ENCODE data around the gene TACC2. TPM values are rescaled to one million over a fixed set of nuclear protein-coding genes. Genes with fewer than 3 reads are reported as not detected.

TACC2 gene
- polyA plus RNA-seq, 4 donors: 40.9 to 55.4 (median 45.8) TPM

GRCh38 chr10:122116331-122116730, 127.4 kb downstream of the TACC2 start:
- DNase-seq (ENCODE audit: low read depth in 4 of 4, low spot score in 3 of 4): no peak

DNA sequence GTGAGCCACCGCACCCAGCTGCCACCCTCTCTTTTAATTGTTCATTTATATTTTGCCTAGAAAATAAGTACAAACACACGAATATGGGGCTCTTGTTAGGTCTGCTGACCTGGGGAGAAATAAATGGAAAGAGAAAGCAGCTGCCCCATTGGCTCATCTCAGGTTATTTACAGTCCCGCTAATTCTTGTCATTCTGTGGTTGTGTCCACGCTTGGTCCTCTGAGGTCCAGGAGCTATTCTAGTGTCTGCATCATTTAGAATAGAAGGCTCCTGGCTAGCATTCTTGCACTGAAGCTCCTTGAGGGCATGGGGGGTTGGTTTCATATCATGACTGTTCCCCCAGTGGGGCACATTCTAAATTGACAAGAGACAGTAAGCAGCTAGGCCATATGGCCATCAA, 128.5 kb downstream of the TACC2 start:
- no peak for DNase-seq (ENCODE audit: low read depth in 4 of 4, low spot score in 3 of 4)

DNA sequence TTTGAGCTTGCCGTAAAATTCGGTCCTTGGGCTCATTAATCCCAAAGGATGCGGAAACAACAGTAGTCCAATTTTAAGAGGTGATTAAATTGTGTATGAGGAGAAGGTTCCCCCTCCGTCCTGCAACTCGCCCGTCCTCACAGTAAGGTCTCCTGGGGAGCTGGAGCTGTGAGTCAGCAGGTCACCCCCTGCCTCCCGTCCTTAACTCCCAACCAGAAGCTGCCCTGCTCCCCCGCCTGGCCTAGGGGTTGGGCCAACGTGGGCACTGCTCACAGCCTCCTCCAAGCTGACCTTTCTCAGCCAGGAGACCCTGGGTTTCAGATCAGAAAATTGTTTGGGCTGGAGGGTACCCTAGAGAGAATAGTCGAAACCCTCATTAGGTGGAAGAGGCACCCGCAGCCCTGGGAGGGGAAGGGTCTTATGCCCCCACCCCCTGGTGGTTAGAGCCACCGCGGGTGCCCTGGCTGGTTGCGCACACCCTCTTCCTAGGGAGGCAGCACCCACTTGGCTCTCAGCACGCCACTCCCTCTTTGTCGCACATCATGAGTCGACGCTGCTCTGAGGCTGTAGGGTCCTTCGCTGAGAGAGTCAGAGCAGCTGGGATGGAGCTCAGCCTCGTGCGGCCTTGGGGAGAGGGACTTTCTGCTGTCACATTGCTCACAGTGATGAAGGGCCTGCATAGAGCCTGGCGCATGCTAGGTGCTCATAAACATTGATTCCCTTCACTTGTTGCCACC, 131.2 kb downstream of the TACC2 start:
- no peak for DNase-seq (ENCODE audit: low read depth in 4 of 4, low spot score in 3 of 4)

DNA sequence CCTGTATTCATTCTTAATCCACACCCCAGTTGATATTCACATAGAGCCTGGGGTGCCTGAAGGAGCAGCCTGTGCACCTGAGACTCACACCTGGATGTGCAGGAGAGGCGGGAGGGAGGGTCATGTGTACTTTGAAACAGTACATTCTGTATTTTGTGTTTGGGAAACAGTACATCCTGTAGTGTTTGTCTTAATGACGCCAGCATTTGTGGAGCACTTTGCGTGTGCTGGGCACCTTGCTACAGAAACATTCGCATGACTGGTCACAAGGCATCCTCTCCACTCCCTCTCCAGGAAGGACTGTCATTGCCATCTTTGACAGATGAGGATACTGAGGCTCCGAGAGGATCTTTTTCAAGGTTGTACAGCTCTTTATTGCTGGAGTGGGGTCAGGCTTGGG, 132.1 kb downstream of the TACC2 start:
- DNase-seq (ENCODE audit: low read depth in 4 of 4, low spot score in 3 of 4): no peak

- no peak for DNase-seq (ENCODE audit: low read depth in 4 of 4, low spot score in 3 of 4)
Observed at GRCh38 chr10:122122493-122122892, 133.5 kb downstream of the TACC2 start.

DNA sequence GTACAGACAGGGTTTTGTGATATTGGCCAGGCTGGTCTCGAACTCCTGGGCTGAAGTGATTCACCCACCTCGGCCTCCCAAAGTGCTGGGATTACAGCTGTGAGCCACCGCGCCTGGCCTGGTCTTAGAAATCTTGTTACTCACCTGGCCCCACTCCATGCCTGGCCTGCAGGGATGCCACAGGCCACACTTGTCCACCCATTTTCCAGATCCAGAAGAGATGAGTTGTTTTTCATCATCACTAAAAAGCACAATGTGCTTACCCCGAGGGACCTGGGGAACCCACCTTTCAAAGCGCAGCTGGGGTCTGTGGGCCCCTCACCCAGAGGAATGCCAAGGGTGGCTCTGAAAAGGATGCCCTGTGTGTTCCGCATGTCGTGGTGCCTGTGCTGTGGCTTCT, 134.2 kb downstream of the TACC2 start:
- DNase-seq (ENCODE audit: low read depth in 4 of 4, low spot score in 3 of 4): no peak

DNA sequence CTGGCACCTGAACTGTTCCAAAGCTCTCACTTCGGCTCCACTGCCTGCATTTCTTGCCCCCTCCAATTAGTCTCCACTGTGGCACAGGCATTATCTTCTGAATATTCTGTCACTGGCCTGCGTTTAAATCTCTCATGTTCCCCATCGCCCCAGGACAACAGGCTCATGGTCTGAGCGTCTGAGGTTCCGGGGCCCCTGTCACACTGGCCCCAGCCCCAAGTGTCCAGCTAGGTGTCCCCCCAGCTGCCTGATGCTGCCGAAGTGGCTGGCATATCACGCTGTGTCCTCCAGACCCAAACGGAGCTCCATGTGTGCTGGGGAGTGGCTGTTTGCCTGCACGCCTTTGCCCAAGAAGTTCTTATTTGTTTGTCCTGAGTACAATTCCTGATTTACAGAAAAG, 135.4 kb downstream of the TACC2 start:
- no peak for DNase-seq (ENCODE audit: low read depth in 4 of 4, low spot score in 3 of 4)

DNA sequence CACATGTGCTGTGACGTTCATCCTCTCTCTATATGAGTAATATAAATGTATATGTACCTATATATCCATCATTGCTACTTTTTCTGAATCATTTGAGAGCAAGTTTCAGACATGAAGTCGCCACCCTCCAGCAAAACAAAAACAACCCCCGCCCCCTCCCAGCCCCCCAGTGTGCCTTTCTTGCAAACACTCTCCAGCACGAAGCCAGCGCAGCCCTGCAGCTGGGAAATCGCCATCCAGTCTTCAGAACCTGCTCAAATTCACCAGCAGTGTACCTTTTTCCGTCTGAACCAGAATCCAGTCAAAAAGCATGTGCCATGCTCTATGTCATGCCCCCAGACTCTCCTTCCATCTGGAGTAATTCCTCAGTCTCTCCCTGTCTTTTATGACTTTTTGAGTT, 135.8 kb downstream of the TACC2 start:
- DNase-seq (ENCODE audit: low read depth in 4 of 4, low spot score in 3 of 4): no peak

- DNase-seq (ENCODE audit: low read depth in 4 of 4, low spot score in 3 of 4): no peak
Observed at GRCh38 chr10:122126763-122127659, 138.0 kb downstream of the TACC2 start.

GRCh38 chr10:122127943-122128342, 139.0 kb downstream of the TACC2 start:
- no peak for DNase-seq (ENCODE audit: low read depth in 4 of 4, low spot score in 3 of 4)

DNA sequence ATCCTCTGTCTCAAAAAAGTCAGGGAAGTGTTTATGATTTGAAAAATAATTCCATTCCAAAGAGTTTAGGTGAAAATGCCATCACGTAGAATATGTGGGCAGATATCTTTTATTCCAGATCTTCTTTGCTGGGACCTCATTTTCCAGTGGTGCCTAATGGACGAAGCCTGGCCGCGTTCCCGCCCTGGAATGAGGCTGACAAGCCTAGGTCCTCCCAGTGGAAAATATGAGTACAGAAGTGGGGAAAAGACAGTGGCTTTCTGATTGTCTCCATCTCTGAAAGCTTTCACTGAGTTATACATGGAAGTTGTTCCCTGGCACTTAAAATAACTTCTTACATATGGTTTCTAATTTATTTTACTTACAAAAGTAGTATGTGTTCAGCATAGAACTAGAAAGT, 139.4 kb downstream of the TACC2 start:
- no peak for DNase-seq (ENCODE audit: low read depth in 4 of 4, low spot score in 3 of 4)

- DNase-seq (ENCODE audit: low read depth in 4 of 4, low spot score in 3 of 4): no peak
Observed at GRCh38 chr10:122130474-122131110, 141.6 kb downstream of the TACC2 start.

- no peak for DNase-seq (ENCODE audit: low read depth in 4 of 4, low spot score in 3 of 4)
Observed at GRCh38 chr10:122132331-122132755, 143.4 kb downstream of the TACC2 start.

DNA sequence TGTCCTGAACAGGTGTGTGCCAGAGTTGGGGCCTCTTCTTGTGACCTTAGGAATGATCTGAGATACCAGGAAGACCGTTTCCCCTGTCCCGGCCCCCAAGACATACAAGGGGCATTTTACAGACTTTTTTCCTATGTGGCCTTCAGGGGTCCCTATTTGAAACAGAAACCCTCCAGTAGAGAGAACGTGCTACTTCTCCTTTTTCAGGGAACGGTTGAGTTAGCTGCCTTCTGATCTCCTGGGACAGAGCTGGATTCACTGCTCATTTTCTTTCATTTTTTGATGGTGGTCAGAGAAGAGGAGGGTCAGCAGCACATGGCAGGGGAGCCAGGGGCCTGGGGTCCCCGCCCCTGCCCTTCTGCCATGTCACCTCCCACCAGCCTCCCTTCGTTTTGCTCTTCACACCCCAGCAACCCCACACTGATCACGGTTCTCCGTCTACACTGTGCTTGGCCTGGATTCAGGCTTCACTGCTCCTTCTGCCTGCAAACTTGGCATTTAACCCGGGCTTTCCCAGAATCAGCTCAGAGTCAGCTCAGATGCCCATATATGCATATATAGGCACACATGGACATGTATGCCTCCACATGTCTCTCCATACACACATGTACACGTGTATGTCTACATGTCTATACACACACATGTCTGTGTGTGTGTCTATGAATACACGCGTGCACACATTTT, 144.1 kb downstream of the TACC2 start:
- no peak for DNase-seq (ENCODE audit: low read depth in 4 of 4, low spot score in 3 of 4)

GRCh38 chr10:122135251-122136025, 146.5 kb downstream of the TACC2 start:
- DNase-seq (ENCODE audit: low read depth in 4 of 4, low spot score in 3 of 4): no peak

GRCh38 chr10:122138831-122139625, 150.1 kb downstream of the TACC2 start:
- DNase-seq (ENCODE audit: low read depth in 4 of 4, low spot score in 3 of 4): no peak

DNA sequence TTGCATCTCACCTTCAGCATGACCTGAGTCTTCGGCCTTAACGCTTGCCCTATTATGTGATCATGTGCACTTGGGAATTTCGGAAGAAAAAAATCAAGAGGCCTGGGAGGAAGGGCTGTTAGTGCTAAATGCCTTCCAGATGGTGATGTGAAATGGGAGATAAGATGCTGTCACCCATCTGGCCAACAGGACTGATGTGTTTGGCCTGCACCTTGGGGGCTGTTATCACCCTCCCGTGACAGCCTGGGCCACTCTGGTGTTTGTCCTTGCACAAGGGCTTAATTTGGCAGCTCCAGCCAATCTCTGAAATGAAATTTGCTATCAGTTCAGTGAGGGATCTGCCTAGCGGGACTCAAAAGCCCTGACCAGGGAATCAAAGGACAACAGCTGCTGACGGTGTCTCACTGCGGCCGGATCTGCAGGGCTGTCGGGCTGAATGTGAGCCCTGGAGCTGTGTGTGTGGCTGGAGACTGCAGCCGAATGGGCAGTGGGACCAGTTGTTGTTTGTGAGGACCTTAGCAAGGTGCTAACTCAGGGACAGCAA, 150.7 kb downstream of the TACC2 start:
- no peak for DNase-seq (ENCODE audit: low read depth in 4 of 4, low spot score in 3 of 4)

- DNase-seq (ENCODE audit: low read depth in 4 of 4, low spot score in 3 of 4): no peak
Observed at GRCh38 chr10:122140461-122140902, 151.5 kb downstream of the TACC2 start.
